GM12865 (cell line): ENCODE results near the gene MANBA.
A peak's percentile ranks its signal among the peaks of the same experiment; 100 is the strongest.

Experiments used
- DNase-seq: peaks from one replicate; pipeline ENCODE4 v3.0.0; 2010; ENCODE audit warnings: low read depth
- H3K4me3 ChIP-seq: 2 replicates; pipeline ENCODE4 v1.5.1; 2011; ENCODE audit warnings: mild to moderate bottlenecking, low read depth, low read length, control low read depth
- TF ChIP-seq, protein P1 (sequence below): IDR thresholded peaks from 2 replicates; pipeline ENCODE4 v1.5.1; 2011; ENCODE audit warnings: low read length, control low read depth, low read depth, inconsistent platforms; ENCODE audit not compliant: insufficient read depth; ENCODE audit errors: missing control alignments

Gene MANBA

DNA sequence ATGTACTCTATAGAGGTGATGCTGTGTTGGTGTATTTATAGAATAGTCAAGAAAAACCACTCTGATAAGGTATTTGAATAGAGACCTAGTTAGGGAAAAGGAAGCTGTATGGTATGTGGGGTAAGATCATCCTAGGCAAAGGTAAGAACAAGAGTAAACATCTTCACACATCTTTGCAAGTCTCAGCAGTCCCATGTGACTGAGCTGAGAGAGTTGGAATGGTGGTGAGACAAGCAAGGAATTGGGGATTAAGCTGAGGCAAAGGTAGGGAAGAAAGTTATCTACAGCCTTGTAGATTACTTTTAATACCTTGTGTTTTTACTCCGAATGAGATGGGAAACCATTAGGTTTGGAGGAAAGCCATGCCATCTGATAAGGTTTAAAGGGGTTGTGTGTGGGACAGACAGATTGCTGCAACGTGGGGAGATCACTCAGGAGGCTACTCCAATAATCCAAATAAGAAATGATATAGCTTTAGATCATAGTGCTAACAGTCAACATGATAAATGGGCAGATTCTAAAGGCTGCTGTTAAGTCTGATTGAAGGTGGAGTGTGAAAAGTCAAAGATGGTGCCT, 31.7 kb upstream of the MANBA start:
- H3K4me3 ChIP-seq = no peak overlapping the region
- TF ChIP-seq, protein P1, sequence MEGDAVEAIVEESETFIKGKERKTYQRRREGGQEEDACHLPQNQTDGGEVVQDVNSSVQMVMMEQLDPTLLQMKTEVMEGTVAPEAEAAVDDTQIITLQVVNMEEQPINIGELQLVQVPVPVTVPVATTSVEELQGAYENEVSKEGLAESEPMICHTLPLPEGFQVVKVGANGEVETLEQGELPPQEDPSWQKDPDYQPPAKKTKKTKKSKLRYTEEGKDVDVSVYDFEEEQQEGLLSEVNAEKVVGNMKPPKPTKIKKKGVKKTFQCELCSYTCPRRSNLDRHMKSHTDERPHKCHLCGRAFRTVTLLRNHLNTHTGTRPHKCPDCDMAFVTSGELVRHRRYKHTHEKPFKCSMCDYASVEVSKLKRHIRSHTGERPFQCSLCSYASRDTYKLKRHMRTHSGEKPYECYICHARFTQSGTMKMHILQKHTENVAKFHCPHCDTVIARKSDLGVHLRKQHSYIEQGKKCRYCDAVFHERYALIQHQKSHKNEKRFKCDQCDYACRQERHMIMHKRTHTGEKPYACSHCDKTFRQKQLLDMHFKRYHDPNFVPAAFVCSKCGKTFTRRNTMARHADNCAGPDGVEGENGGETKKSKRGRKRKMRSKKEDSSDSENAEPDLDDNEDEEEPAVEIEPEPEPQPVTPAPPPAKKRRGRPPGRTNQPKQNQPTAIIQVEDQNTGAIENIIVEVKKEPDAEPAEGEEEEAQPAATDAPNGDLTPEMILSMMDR = no peak

DNA sequence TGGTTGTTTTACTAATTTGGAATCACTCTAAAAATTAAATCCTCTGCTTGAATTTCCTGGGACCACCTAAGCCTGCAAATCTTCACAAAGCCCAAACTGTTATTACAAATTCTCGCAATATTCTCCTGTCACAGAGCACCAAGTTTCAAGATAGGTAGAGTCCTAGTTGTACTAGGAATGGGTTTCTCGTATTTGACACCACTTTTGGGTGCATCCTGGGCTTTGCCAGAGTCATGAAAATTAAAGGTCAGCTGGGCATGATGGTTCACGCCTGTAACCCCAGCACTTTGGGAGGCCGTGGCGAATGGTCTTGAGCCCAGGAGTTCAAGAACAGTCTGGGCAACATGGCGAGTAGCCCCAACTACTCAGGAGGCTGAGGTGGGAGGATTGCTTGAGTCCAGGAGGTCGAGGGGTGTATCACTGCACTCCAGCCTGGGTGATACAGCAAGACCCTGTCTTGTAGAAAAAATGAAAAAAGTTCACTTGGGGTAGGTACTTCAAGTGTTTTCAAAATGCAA, 30.6 kb upstream of the MANBA start:
- TF ChIP-seq, protein P1 = no peak
- no peak for DNase-seq

More for the DNA sequence above, 31.7 kb upstream of the MANBA start:
- DNase-seq = no peak

DNA sequence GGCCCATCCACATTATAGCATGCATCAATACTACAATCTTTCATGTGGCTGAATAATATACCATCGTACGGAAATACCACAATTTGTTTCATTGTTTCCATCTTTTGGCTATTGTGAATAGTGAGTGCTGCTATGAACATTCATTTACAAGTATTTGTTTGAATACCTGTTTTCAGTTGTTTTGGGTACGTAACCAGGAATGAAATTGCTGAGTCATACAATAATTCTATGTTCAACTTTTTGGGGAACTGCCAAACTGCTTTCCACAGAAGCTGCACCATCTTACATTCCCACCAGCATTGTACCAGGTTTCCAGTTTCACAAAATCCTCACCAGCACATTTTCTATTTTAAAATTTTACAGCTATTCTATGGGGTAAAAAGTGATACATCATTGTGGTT, 28.5 kb upstream of the MANBA start:
- TF ChIP-seq, protein P1 = no peak
- no peak overlapping the region for H3K4me3 ChIP-seq
- peak; percentile 37 for DNase-seq

More for the DNA sequence above, 30.6 kb upstream of the MANBA start:
- no peak overlapping the region for H3K4me3 ChIP-seq

DNA sequence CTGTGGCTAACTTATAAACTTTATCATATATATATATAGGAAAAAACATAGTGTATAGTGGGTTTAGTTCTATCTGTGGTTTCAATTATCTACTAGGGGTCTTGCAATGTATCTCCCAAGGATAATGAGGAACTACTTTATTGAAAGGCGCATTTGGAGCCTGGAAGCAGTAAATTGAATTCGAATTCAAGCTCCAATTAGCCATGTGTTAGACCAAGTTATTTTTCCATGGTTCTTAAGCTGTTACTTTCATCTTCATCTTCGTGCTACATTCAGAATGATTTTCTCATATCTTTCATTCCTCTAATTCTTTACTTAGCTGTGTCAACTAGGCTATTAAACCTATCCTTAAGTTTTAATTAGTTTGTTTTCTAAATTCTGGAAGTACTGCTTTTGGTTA, 27.2 kb upstream of the MANBA start:
- no peak for DNase-seq
- TF ChIP-seq, protein P1 = no peak
- H3K4me3 ChIP-seq = no peak overlapping the region

DNA sequence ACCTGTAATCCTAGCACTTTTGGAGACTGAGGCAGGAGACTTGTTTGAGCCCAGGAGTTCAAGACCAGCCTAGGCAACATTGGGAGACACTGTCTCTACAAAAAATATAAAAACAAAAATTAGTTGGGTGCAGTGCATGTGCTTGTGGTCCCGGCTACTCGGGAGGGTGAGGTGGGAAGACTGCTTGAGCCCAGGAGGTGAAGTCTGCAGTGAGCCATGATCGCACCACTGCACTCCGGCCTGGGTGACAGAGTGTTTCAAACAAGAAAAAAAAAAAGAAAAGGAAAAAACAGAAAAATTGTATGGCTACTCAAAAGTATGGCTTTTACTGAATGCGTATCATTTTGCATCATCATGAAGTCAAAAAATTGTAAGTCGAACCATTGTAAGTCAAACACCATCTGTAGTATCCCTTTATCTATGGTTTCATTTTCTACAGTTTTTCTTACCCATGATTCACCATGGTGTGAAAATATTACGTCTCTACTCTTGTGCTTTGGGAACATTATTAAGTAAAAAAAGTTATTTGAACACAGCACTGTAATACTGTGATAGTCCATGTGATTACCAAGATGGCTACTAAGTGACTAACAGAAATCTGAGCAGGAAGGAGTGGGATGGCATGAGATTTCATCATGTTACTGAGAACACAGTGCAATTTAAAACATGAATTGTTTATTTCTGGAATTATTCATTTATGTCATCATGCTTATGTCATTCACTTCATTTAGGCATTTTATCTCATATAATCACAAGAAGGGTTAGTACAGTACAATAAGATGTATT, 26.5 kb upstream of the MANBA start:
- H3K4me3 ChIP-seq = no peak overlapping the region
- TF ChIP-seq, protein P1 = no peak
- DNase-seq = no peak

DNA sequence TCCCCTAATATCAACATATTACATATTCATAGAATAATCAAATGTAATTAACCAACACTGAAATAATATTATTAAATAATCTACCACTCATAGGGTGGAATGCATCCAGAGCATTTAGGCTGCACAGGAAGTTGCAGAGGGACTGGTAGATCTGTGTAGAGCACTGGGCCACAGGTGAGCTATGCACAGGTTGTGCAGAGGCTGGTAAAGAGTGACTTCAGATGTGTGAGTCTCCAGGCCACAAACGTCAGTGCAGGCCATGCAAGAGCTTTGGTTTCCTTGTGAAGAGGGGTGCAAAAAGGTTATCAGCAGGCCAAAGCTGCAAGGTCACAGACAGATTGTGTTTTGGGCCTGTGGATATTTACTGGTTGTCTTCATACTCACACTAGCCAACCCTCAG, 25.5 kb upstream of the MANBA start:
- no peak for DNase-seq
- TF ChIP-seq, protein P1 = no peak

More for the DNA sequence above, 25.5 kb upstream of the MANBA start:
- H3K4me3 ChIP-seq = no peak overlapping the region
